ENCODE results near the gene SLC37A2. TPM values are rescaled to one million over a fixed set of nuclear protein-coding genes. Genes with fewer than 3 reads are reported as not detected.

The SLC37A2 gene
- total RNA-seq, 2 donors from 2014 or later: 2.0 to 4.2 TPM

Other genes with a start within 250 kb of the SLC37A2 start
- 10 to 100 TPM in 1 of 2 donors, 1 to 10 TPM in 1; 6.4 to 10.1 TPM for gene ROBO3, start 197.9 kb upstream of the SLC37A2 start, total RNA-seq
- 10 to 100 TPM; 16.2 to 21.6 TPM for gene ROBO4, start 165.4 kb upstream of the SLC37A2 start, total RNA-seq
- not detected for gene HEPN1, start 144.1 kb upstream of the SLC37A2 start, total RNA-seq
- under 1 TPM in 1 of 2 donors, not detected in 1; 0.83 TPM for gene HEPACAM, start 127.3 kb upstream of the SLC37A2 start, total RNA-seq
- under 1 TPM in 1 of 2 donors, not detected in 1; 0.24 TPM for gene CCDC15, start 109.1 kb upstream of the SLC37A2 start, total RNA-seq
- 10 to 100 TPM in 1 of 2 donors, 1 to 10 TPM in 1; 8.3 to 15.3 TPM for gene TMEM218, start 48.3 kb downstream of the SLC37A2 start, total RNA-seq
- gene PKNOX2, start 101.4 kb downstream of the SLC37A2 start, total RNA-seq: 1 to 10 TPM; 5.5 to 6.9 TPM

Data from right atrium auricular region (tissue), 2 donors.